GM12875 (cell line): ENCODE data around the gene NDNF.

ENCODE experiments used
- H3K4me3 ChIP-seq: one replicate; pipeline ENCODE4 v1.5.1; 2011; ENCODE audit warnings: low read depth, low read length, control low read depth
- TF ChIP-seq, protein P1 (sequence below): IDR thresholded peaks from 2 replicates; pipeline ENCODE4 v1.5.1; 2011; ENCODE audit warnings: low read depth, mild to moderate bottlenecking, control low read depth, inconsistent platforms, low read length, moderate library complexity, borderline replicate concordance; ENCODE audit not compliant: insufficient read depth

The NDNF gene

DNA sequence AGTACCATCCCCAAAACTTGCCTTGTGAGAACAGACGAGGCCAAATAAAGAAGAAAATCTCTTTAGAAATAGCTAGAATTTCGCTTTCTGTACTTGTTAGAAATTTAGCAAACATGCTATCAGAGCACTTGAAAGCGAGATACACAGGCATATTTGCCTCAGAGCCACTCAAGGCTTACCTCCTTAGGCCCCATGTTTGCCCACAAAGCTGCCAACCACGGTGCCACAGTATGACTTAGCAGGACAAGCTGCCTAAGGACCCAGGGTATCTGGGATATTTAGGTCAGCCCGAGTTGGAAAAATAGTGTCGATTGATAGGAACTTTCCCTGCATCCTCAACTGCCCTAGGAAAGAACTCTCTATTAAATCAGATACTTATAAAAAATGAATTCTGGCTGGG is 24.2 kb downstream of the NDNF start:
- TF ChIP-seq, protein P1, sequence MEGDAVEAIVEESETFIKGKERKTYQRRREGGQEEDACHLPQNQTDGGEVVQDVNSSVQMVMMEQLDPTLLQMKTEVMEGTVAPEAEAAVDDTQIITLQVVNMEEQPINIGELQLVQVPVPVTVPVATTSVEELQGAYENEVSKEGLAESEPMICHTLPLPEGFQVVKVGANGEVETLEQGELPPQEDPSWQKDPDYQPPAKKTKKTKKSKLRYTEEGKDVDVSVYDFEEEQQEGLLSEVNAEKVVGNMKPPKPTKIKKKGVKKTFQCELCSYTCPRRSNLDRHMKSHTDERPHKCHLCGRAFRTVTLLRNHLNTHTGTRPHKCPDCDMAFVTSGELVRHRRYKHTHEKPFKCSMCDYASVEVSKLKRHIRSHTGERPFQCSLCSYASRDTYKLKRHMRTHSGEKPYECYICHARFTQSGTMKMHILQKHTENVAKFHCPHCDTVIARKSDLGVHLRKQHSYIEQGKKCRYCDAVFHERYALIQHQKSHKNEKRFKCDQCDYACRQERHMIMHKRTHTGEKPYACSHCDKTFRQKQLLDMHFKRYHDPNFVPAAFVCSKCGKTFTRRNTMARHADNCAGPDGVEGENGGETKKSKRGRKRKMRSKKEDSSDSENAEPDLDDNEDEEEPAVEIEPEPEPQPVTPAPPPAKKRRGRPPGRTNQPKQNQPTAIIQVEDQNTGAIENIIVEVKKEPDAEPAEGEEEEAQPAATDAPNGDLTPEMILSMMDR, result no peak
- no peak overlapping the region for H3K4me3 ChIP-seq

DNA sequence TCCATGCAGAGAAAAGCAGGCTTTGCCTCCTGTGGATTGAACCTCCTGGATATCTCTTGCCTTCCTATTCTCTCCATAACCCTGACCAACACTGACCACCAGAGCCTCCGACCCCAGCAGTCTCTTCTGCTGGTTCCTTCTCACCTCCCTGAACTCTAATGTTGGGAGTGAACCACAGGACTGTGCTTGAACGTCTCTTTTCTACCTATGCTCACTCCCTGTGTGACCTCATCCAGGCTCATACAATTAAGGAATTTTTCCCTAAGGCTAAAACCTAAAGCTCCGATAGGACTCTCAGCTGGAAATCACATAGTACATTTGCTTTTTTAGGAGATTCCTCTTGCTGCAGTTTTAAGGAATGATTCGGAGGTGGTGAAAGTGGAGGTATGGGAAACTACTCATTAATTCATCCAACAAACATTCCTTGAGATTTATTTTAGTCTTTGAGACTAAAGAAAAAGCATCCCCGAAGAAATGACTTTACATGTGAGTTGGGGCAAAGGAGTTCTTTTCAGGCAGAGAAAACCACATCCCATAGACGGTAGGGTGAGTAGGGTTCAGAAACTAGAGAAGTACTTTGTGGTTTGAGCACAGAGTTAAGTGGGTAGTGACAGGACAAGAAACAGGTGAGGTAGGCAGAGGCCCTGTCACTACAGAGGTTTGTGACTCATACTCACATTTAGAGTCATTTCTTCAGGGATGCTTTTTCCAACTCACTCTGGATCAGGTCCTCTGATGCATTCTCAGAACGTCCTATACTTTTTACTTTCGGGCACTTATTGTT is 30.8 kb downstream of the NDNF start:
- no peak overlapping the region for H3K4me3 ChIP-seq
- TF ChIP-seq, protein P1, result no peak

DNA sequence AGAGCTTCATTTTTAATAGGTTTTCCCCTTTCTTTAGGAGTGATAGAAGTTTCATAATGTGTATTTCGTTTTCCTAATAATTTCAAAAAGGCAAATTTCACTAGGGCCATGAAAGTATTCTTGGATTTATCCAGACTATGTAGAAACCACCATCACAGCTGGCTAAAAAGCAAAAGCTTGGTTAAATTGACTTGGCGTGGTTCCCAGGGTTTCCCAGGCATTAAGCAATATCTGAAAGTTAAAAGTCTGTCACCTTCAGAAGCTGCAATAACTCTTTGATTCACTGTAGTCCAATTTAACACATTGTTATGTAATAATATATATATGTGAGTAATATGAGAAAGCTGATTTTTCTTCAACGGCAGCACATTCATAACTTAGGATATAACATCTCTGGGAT is 38.3 kb downstream of the NDNF start:
- TF ChIP-seq, protein P1, result no peak

DNA sequence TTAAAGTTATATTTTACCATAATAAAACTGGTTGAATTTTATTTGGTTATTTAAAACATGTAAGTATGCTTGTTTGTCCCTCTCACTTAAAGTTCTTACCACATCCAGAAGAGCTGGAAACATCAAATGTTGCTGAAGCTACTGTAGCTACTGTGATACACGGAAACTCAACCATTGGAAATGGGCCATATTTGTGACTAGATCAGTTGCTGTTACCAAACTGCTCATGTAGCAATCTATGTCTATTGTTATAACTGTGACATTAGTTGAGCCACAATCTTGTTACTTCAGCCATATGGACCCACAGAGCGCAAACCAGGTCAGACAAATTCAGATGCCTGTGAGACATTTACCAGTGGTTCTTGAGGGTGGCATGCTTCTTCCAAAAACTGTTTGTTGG is 41.6 kb downstream of the NDNF start:
- TF ChIP-seq, protein P1, result no peak
- no peak overlapping the region for H3K4me3 ChIP-seq

More for the DNA sequence above, 38.3 kb downstream of the NDNF start:
- no peak overlapping the region for H3K4me3 ChIP-seq

DNA sequence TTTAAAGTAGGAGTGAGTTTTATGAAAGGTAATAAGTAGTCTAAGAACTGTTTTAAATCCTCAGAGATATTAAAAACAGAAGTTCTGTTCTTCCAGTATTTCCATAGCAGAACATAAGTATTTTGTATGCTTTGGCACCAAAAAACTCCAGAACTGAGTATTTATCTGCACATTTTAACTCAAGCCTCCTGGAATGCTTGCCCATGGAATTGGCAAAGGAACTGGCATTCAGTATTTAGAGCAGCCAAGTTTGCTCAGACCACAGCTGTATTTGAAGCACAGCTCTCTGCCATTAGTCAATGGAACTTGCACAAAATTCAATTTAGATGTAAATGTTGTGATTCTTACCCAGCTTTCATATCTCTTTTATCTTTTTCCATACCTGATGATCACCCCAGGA is 42.2 kb downstream of the NDNF start:
- TF ChIP-seq, protein P1, result no peak
- no peak overlapping the region for H3K4me3 ChIP-seq

DNA sequence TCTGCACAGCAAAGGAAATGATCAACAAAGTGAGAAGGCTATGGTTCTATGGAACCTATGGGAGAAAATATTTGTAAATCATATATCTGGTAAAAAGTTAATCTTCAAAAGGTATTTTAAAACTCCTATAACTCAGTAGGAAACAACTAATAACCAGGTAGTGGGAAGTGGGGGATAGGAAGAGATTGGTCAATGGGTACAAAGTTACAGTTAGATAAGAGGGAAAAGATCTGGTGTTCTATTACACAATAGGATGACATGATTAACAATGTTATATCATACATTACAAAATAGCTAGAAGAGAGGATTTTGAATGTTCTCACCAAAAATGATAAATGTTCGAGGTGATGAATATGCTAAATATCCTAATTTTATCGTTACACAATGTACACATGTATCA is 46.3 kb downstream of the NDNF start:
- TF ChIP-seq, protein P1, result no peak
- no peak overlapping the region for H3K4me3 ChIP-seq

DNA sequence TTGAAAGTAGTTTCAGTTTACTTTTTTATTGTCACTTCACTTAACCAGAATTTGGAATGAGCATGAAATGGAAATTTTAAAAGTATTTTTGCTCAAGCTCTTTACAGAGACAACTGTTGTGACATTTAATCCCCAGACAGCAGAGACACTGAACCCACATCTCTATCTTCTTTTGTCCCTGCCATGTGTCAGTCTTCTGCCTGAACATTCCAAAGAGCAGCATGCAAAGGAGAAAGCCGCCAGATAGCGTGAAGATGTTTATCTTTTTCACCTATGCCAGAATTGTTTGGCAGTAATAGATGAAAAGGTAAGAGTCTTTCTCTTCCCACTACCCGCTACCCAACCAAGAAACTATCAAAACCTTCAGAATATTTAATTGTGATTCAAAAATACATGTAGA is 46.8 kb downstream of the NDNF start:
- TF ChIP-seq, protein P1, result no peak

More for the DNA sequence above, 46.8 kb downstream of the NDNF start:
- H3K4me3 ChIP-seq, result no peak overlapping the region
